Neural cell (in vitro differentiated cells): Measurements from ENCODE around the gene CSNK1G3. TPM values are rescaled to one million over a fixed set of nuclear protein-coding genes. Genes with fewer than 3 reads are reported as not detected.

Source experiments
- H2AFZ ChIP-seq: fragments of 200-600, 300-800 bp; sonication (generic), shearing (Covaris generic); 2 replicates; pipeline ENCODE4 v1.6.0; 2014; ENCODE audit warnings: low read depth, mild to moderate bottlenecking, antibody characterized with exemption, low read length, moderate library complexity
- H3F3A ChIP-seq: fragments of 200-600 bp; shearing (Covaris generic); 2 replicates; pipeline ENCODE4 v1.6.1; 2016; ENCODE audit warnings: mild to moderate bottlenecking, moderate library complexity, mixed read lengths, antibody characterized with exemption, low read length; ENCODE audit not compliant: insufficient read depth, poor library complexity, severe bottlenecking
- H3K27ac ChIP-seq: fragments of 200-600, 300-800 bp; sonication (generic), shearing (Covaris generic); 2 replicates; pipeline ENCODE4 v1.5.1; 2014; ENCODE audit warnings: mild to moderate bottlenecking, low read length, moderate library complexity
- H3K27me3 ChIP-seq: fragments of 300-800, 200-600 bp; sonication (generic), shearing (Covaris generic); 2 replicates; pipeline ENCODE4 v1.6.0; 2014; ENCODE audit warnings: mild to moderate bottlenecking, low read depth, low read length, moderate library complexity; ENCODE audit not compliant: insufficient read depth
- H3K36me3 ChIP-seq: fragments of 300-800, 200-600 bp; sonication (generic), shearing (Covaris generic); 2 replicates; pipeline ENCODE4 v1.5.1; 2014; ENCODE audit warnings: mild to moderate bottlenecking, antibody characterized with exemption, low read length, moderate library complexity; ENCODE audit not compliant: insufficient read depth
- H3K4me2 ChIP-seq: fragments of 300-800, 200-600 bp; sonication (generic), shearing (Covaris generic); 2 replicates; pipeline ENCODE4 v1.6.0; 2014; ENCODE audit warnings: mild to moderate bottlenecking, low read length
- H3K4me3 ChIP-seq: fragments of 300-800, 200-600 bp; sonication (generic), shearing (Covaris generic); 2 replicates; pipeline ENCODE4 v1.5.1; 2014; ENCODE audit warnings: mild to moderate bottlenecking, low read length, moderate library complexity
- H3K79me2 ChIP-seq: fragments of 200-600 bp; shearing (Covaris generic); replicated peaks from 2 replicates; pipeline ENCODE4 v1.6.0; 2014; ENCODE audit warnings: mild to moderate bottlenecking, low read length, moderate library complexity; ENCODE audit not compliant: insufficient read depth
- H3K9ac ChIP-seq: fragments of 300-800, 200-600 bp; sonication (generic), shearing (Covaris generic); 2 replicates; pipeline ENCODE4 v1.6.1; 2016; ENCODE audit warnings: mild to moderate bottlenecking, low read length, mixed read lengths
- H3K9me2 ChIP-seq: fragments of 200-600 bp; shearing (Covaris generic); 2 replicates; pipeline ENCODE4 v1.6.1; 2016; ENCODE audit warnings: mild to moderate bottlenecking, low read length, mixed read lengths; ENCODE audit not compliant: insufficient read depth
- H3K9me3 ChIP-seq: fragments of 200-600, 300-800 bp; sonication (generic), shearing (Covaris generic); 2 replicates; pipeline ENCODE4 v1.6.1; 2016; ENCODE audit warnings: mild to moderate bottlenecking, mixed run types, low read length, moderate library complexity, mixed read lengths
- H4K20me1 ChIP-seq: fragments of 200-600 bp; shearing (Covaris generic); 2 replicates; pipeline ENCODE4 v1.6.1; 2016; ENCODE audit warnings: mild to moderate bottlenecking, mixed run types; ENCODE audit not compliant: insufficient read depth
- CTCF ChIP-seq: fragments of 450-650 bp; IDR thresholded peaks from 2 replicates; pipeline ENCODE4 v1.5.1; 2014; ENCODE audit warnings: antibody characterized with exemption, mild to moderate bottlenecking, moderate library complexity; ENCODE audit not compliant: poor library complexity, severe bottlenecking
- EP300 ChIP-seq: fragments of 450-650 bp; conservative IDR thresholded peaks from 2 replicates; pipeline ENCODE4 v1.6.1; 2014; ENCODE audit warnings: antibody characterized with exemption, mild to moderate bottlenecking, moderate library complexity; ENCODE audit not compliant: poor library complexity, severe bottlenecking
- EZH2 ChIP-seq: fragments of 200-600, 300-800 bp; shearing (Covaris generic), sonication (generic); IDR thresholded peaks from 2 replicates; pipeline ENCODE4 v1.6.1; 2014; ENCODE audit warnings: antibody characterized with exemption, low read length, borderline replicate concordance, mild to moderate bottlenecking; ENCODE audit not compliant: insufficient read depth, poor library complexity, severe bottlenecking
- MXI1 ChIP-seq: fragments of 450-650 bp; conservative IDR thresholded peaks from 2 replicates; pipeline ENCODE4 v1.6.1; 2014; ENCODE audit warnings: antibody characterized with exemption, mild to moderate bottlenecking; ENCODE audit not compliant: poor library complexity, severe bottlenecking
- POLR2AphosphoS5 ChIP-seq: IDR thresholded peaks from 2 replicates; pipeline ENCODE4 v1.6.1; 2012
- TAF1 ChIP-seq: IDR thresholded peaks from 2 replicates; pipeline ENCODE4 v1.6.1; 2012; ENCODE audit warnings: low read depth
- polyA plus RNA-seq: library from polyadenylated mRNA; depleted of rRNA; stranded (reverse); fragments of >200 nt; gene quantifications from 2 replicates; pipeline ENCODE4 v1.2.3, GENCODE V29; 2014

Gene CSNK1G3
- polyA plus RNA-seq, 1 donor from 2014 or later = 29.1 TPM

DNA sequence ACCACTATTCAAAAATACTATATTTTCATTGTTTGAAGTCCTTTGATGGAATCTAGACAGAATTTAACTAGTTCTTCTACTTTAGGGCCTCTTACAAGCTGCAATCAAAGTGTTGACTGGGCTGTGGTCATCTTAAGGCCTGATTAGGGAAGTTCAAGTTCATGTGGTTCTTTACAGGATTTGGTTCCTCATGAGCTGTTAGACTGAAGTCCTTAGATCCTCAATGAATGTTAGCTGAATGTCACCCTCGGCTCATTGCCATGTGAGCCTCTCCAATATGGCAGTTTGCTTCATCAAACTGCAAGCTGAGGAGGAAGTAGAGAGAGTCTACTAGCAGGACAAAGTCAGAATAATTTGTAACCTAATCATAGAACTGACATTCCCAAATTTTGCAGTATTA lies 135.1 kb downstream of the CSNK1G3 start:
- Histone ChIP-seq H3K36me3 (no peaks in the 10 kb centered on the region), H3K79me2 (no peaks in the 10 kb centered on the region), H3K9ac (no peak overlapping the region), H4K20me1 (no peaks in the 10 kb centered on the region), H3K4me2 (no peak overlapping the region), H3K9me3 (no peaks in the 10 kb centered on the region), H3K9me2 (no peaks in the 10 kb centered on the region), H3F3A (no peaks in the 10 kb centered on the region), H2AFZ (no peak overlapping the region), H3K27ac (no peak overlapping the region), H3K27me3 (no peaks in the 10 kb centered on the region), H3K4me3 (no peak overlapping the region)
- TF ChIP-seq POLR2AphosphoS5 (no peak), EZH2 (no peak), MXI1 (no peak)

DNA sequence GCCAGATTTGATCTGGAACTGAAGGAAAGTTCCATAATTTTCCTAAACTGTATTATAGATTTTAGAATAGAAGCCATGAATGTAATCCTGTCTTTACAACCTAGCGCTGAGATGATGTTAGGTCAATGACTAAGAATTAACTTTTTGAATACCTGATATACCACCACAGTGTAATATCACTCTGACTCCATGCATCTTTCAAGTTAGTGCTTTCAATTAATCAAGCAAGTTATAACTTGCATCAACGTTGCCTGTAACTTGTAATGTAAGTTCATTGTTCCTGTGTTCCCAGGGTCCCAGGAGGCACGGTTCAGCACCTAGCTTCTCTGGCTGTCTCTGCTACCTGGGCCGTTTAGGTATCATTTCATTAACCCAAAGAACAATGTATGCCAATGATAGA lies 139.3 kb downstream of the CSNK1G3 start:
- Histone ChIP-seq H3K9ac (no peak overlapping the region), H3F3A (no peaks in the 10 kb centered on the region), H3K79me2 (no peaks in the 10 kb centered on the region), H3K9me2 (no peaks in the 10 kb centered on the region), H3K4me3 (no peak overlapping the region), H3K27me3 (no peaks in the 10 kb centered on the region), H4K20me1 (no peaks in the 10 kb centered on the region), H3K4me2 (no peak overlapping the region), H2AFZ (no peak overlapping the region), H3K36me3 (no peaks in the 10 kb centered on the region), H3K27ac (no peak overlapping the region), H3K9me3 (no peaks in the 10 kb centered on the region)
- TF ChIP-seq CTCF (no peak), MXI1 (no peak)

DNA sequence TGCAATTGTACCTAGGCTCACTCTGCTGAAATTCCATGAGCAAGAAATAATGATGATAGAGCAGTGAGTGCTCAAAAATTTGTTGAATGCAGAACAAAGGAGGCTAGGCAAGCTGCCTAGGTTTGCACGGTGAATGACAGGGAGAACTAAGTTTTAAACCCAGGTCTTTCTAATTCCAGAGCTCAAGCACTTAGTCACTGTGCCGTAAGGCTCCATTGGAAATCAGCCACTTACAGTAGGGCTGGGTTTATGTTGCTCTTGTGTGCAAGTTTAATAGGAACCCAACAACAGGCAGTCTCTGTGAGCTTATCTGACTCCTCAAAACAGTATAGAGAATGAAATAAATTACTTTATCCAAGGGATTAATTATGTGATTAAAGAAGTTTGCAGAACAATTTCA lies 147.0 kb downstream of the CSNK1G3 start:
- Histone ChIP-seq H3K27ac (no peak overlapping the region), H3K9ac (no peak overlapping the region), H3K36me3 (no peaks in the 10 kb centered on the region), H3K27me3 (no peaks in the 10 kb centered on the region), H3F3A (no peaks in the 10 kb centered on the region), H3K9me3 (no peaks in the 10 kb centered on the region), H3K79me2 (no peaks in the 10 kb centered on the region), H2AFZ (no peak overlapping the region), H3K4me3 (no peak overlapping the region), H3K9me2 (no peaks in the 10 kb centered on the region), H3K4me2 (no peak overlapping the region), H4K20me1 (no peaks in the 10 kb centered on the region)
- TF ChIP-seq CTCF = no peak
- TF ChIP-seq TAF1 = no peak
- TF ChIP-seq MXI1 = no peak
- TF ChIP-seq EP300 = no peak
